Psoas muscle (tissue), 8 donors: Measurements from ENCODE around the gene WEE2. TPM values are rescaled to one million over a fixed set of nuclear protein-coding genes. Genes with fewer than 3 reads are reported as not detected.
"Not testable (repeated sequence)": the region's sequence is repeated elsewhere in the genome, so short reads cannot be mapped to it uniquely, and the experiment has no call there.

Experiments
- ATAC-seq, 4 donors: fragments of 200-7000 bp; cut with Tn5 transposase; one replicate each; pipeline ENCODE4 v1.9.1; 2020; ENCODE audit warnings: moderate library complexity in 3 of 4, mild to moderate bottlenecking in 2 of 4
- DNase-seq, 2 donors: peaks; one replicate each; pipeline ENCODE4 v3.0.0-alpha.2; 2020
- H3K27ac ChIP-seq: fragments of 200-600 bp; one replicate; pipeline ENCODE4 v1.8.0; 2022
- H3K27me3 ChIP-seq, 3 donors: fragments of 200-600 bp in 1 of 3; one replicate each; pipeline versions ENCODE4 v1.6.1 to v1.8.0; 2013 to 2022; ENCODE audit warnings: low read length in 2 of 3, mild to moderate bottlenecking in 2 of 3, moderate library complexity in 1 of 3; ENCODE audit not compliant: insufficient read depth in 3 of 3
- H3K36me3 ChIP-seq, 2 donors: fragments of 200-600 bp in 1 of 2; one replicate each; pipeline versions ENCODE4 v1.6.1 to v1.8.0; 2013 to 2022; ENCODE audit warnings: low read depth in 1 of 2, mild to moderate bottlenecking in 1 of 2, moderate library complexity in 1 of 2; ENCODE audit not compliant: insufficient read depth in 1 of 2
- H3K4me1 ChIP-seq: fragments of 200-600 bp; one replicate; pipeline ENCODE4 v1.8.0; 2022
- H3K4me3 ChIP-seq: fragments of 200-600 bp; one replicate; pipeline ENCODE4 v1.8.0; 2022; ENCODE audit warnings: mild to moderate bottlenecking
- H3K9me3 ChIP-seq: fragments of 200-600 bp; one replicate; pipeline ENCODE4 v1.8.0; 2022
- WGBS, 3 donors: extraction: QIAGEN DNeasy Blood & Tissue Kit; methylation state at CpG; one replicate each; pipeline versions ENCODE4 v1.1.6 to v1.1.7; 2013; 5-methylcytosine and 5-hydroxymethylcytosine counted together
- intact Hi-C, 2 donors: fragments of 100-400 bp; cut with DNase I; formaldehyde crosslinking; loops; one replicate each; pipeline versions ENCODE4 v1.11.0 to v1.14.2; 2022
- polyA plus RNA-seq, 3 donors: library from polyadenylated mRNA; stranded (reverse); fragments of 200-250 nt; gene quantifications; one replicate each; pipeline ENCODE4 v1.2.3, GENCODE V29; 2013
- total RNA-seq, 4 donors: library from RNA; stranded (reverse); fragmentation: NEBNext Ultra II Directional in 2 of 4; extraction: Animal tissue kit (Norgen Biotek cat#: 25700) in 2 of 4; gene quantifications; one replicate each; pipeline versions ENCODE4 v1.2.1 to v1.2.4, GENCODE V29; 2021 to 2023
- TF ChIP-seq, protein P1 (sequence below): fragments of 200-600 bp; IDR thresholded peaks from one replicate; pipeline ENCODE4 v1.8.0; 2022; ENCODE audit warnings: antibody characterized with exemption
- donor health status: healthy with polysubstance abuse.
- donor health status: DM: no; HTN: no; CAD: no; lungs with moderate emphysema.
- donor health status: Bipolar disorder and iron deficiency.
- donor health status: healthy.
- donor health status: DM: yes; HTN: yes; CAD: no.
- donor health status: DM: no; HTN: no; CAD: no.
- donor health status: DM: no; HTN: no; CAD: no.
- donor health status: DM: yes; HTN: yes; CAD: no.

WEE2 gene
- total and polyA plus RNA-seq, 7 donors: not detected

DNA sequence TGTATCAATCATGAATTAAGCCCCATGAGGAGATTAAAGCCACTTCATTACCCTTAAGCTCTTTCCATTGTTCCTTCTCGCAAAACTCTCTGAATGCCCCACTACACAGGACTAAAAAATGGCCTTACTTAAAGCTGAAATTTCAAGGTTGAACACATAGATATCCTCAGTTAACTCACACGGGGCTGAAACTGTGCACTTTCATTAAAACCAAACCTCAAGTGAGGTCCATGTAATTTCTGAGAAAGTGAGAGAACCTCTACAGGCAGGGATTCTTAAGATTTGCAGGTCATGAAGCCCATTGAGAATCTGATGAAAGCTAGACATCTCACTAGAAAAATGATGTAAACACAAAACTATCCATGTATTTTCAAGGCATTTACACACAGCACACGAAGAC, 22.1 kb upstream of the WEE2 start:
- Histone ChIP-seq H3K4me1 (no peaks in the 10 kb centered on the region), H3K27me3 (no peaks in the 10 kb centered on the region), H3K36me3 (peaks cover 3 to 38% of the 10 kb centered on the region in 2 donors), H3K4me3 (no peak overlapping the region), H3K9me3 (no peaks in the 10 kb centered on the region), H3K27ac (no peak overlapping the region)
- TF ChIP-seq, protein P1, sequence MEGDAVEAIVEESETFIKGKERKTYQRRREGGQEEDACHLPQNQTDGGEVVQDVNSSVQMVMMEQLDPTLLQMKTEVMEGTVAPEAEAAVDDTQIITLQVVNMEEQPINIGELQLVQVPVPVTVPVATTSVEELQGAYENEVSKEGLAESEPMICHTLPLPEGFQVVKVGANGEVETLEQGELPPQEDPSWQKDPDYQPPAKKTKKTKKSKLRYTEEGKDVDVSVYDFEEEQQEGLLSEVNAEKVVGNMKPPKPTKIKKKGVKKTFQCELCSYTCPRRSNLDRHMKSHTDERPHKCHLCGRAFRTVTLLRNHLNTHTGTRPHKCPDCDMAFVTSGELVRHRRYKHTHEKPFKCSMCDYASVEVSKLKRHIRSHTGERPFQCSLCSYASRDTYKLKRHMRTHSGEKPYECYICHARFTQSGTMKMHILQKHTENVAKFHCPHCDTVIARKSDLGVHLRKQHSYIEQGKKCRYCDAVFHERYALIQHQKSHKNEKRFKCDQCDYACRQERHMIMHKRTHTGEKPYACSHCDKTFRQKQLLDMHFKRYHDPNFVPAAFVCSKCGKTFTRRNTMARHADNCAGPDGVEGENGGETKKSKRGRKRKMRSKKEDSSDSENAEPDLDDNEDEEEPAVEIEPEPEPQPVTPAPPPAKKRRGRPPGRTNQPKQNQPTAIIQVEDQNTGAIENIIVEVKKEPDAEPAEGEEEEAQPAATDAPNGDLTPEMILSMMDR: no peak
- intact Hi-C loops: no loop called here
- WGBS, 3 donors: 62 to 69% (median 65%) methylated on average over 3 of the region's 3 CpGs
- DNase-seq: no peak
- ATAC-seq: no peak

DNA sequence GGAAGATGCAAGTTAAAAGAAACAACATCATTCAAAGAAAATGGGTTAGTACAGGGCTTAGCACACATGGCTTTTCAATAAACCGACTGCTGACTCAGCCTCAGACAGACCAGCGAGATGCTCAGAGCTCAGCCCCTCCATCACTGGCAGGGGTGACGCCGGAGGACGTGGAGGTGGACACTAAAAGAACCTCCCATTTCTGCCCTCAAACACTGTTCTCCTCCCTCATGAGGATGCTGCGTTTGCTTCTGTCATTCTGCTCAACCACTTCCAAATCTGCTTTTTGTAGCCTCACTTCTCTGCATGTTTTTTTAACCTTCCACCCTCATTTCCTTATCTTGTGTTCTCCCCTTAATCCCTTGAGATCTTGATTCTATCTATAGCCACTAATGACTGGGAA, 21.5 kb upstream of the WEE2 start:
- ATAC-seq: no peak
- intact Hi-C loops: no loop called here
- 78 to 80% (median 78%) methylated on average over 6 of the region's 6 CpGs for WGBS, 3 donors
- no peak overlapping the region for H3K27ac ChIP-seq
- H3K36me3 ChIP-seq: peaks cover 2 to 35% of the 10 kb centered on the region in 2 donors
- TF ChIP-seq, protein P1: no peak
- no peaks in the 10 kb centered on the region for H3K4me1 ChIP-seq
- H3K27me3 ChIP-seq: no peaks in the 10 kb centered on the region
- DNase-seq: no peak
- no peaks in the 10 kb centered on the region for H3K9me3 ChIP-seq
- H3K4me3 ChIP-seq: no peak overlapping the region

DNA sequence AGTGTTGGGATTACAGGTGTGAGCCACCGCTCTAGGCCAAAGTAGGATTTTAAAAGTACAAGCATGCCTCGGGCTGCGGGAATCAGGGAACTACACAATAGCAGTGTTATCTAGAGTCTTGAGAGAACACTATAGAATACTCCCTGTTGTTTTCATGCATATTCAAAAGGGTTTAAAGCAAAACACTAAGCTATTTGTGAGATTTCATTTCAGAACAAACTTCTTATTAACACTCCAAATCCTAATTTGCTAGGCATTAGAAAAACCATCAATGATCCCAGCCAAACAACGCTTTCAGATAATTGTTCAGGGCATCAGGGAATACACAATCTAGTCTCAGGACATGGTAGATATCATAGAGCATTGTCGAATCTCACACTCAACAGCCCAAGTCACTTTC, 20.1 kb upstream of the WEE2 start:
- no peak for ATAC-seq
- Histone ChIP-seq H3K27me3 (no peaks in the 10 kb centered on the region), H3K4me1 (no peaks in the 10 kb centered on the region), H3K9me3 (no peaks in the 10 kb centered on the region), H3K36me3 (peaks cover 0 to 21% of the 10 kb centered on the region in 2 donors), H3K4me3 (no peak overlapping the region), H3K27ac (no peak overlapping the region)
- intact Hi-C loops: no loop called here
- 95 to 96% (median 96%) methylated on average over 5 of the region's 5 CpGs for WGBS, 3 donors
- no peak for DNase-seq
- TF ChIP-seq, protein P1: no peak

DNA sequence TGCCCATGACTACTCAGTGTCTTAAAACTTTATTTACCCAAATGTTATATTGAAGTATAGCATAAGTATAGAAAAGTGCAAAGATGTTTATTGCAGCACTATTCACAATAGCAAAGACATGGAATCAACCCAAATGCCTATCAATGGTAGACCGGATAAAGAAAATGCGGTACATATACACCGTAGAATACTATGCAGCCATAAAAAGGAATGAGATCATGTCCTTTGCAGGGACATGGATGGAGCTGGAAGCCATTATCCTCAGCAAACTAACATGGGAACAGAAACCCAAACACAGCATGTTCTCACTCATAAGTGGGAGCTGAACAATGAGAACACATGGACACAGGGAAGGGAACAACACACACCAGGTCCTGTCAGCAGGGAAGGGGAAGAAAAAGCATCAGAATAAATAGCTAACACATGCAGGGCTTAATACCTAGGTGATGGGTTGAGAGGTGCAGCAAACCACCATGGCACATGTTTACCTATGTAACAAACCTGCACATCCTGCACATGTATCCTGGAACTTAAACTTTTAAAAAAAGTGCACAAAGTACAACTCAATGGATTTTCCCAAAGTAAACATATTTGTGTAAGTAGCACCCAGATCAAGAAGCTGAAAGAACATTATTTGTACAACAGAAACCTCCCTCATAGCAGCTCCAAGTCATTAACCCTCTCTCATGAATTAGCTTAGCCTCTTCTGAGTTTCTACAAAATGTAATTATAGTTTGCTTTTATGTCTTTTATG, 18.9 kb upstream of the WEE2 start:
- H3K4me1 ChIP-seq, H3K36me3 ChIP-seq, H3K27ac ChIP-seq, H3K4me3 ChIP-seq, DNase-seq, H3K9me3 ChIP-seq, ATAC-seq, H3K27me3 ChIP-seq, intact Hi-C loops: not testable (repeated sequence)
- 96 to 99% (median 98%) methylated on average over 3 of the region's 3 CpGs for WGBS, 3 donors

DNA sequence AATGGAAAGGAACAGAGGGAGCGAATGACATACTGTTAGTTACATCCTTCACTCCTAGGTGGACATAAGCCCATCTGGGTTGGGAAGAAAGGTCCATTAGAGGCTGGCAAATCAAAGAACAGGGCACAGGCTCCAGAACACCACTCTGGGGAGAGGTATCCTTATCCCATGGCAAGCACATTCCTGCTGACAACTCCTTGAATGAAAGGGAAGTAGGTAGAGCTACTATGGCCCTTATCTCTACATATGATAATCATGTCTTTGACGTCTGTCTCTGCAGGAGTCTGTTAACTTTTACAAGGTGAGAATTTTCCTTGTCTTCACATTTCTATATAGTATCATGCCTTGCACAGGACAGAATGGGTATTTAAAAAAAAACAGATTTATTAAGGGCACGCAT, 16.6 kb upstream of the WEE2 start:
- TF ChIP-seq, protein P1: no peak
- no peaks in the 10 kb centered on the region for H3K36me3 ChIP-seq
- H3K4me1 ChIP-seq: no peaks in the 10 kb centered on the region
- DNase-seq (no peak), ATAC-seq (no peak)
- no peak overlapping the region for H3K27ac ChIP-seq
- H3K27me3 ChIP-seq: no peaks in the 10 kb centered on the region
- intact Hi-C loops: no loop called here
- H3K9me3 ChIP-seq: no peaks in the 10 kb centered on the region
- 89 to 91% (median 91%) methylated on average over 3 of the region's 3 CpGs for WGBS, 3 donors
- H3K4me3 ChIP-seq: no peak overlapping the region
